Nephron (organoid): ENCODE data around the gene FAM131C.

Experiments
- H3K27ac Mint-ChIP-seq, 3 experiments: 2 replicates each; pipeline ENCODE4 v1.8.0; 2020; ENCODE audit warnings: mixed read lengths in 3 of 3, mild to moderate bottlenecking in 2 of 3, moderate library complexity in 1 of 3
- H3K27me3 Mint-ChIP-seq: 2 replicates; pipeline ENCODE4 v1.8.0; 2021; ENCODE audit warnings: low read depth, mild to moderate bottlenecking, moderate library complexity, mixed read lengths
- H3K36me3 Mint-ChIP-seq: 2 replicates; pipeline ENCODE4 v1.8.0; 2020; ENCODE audit warnings: low read depth, mixed read lengths
- H3K4me1 Mint-ChIP-seq: 2 replicates; pipeline ENCODE4 v1.8.0; 2020; ENCODE audit warnings: mixed read lengths
- H3K4me3 Mint-ChIP-seq, 3 experiments: 2 replicates each; pipeline ENCODE4 v1.8.0; 2020; ENCODE audit warnings: mild to moderate bottlenecking in 3 of 3, mixed read lengths in 3 of 3, moderate library complexity in 2 of 3
- H3K9me3 Mint-ChIP-seq: 2 replicates; pipeline ENCODE4 v1.8.0; 2020; ENCODE audit warnings: mixed read lengths
- TF ChIP-seq, protein P1 (sequence below), 3 experiments: fragments of 200-600 bp; sonication (generic); IDR thresholded peaks; one replicate each; pipeline ENCODE4 v1.5.0; 2021; ENCODE audit warnings: antibody characterized with exemption in 3 of 3; ENCODE audit not compliant: unreplicated experiment in 3 of 3

FAM131C gene

DNA sequence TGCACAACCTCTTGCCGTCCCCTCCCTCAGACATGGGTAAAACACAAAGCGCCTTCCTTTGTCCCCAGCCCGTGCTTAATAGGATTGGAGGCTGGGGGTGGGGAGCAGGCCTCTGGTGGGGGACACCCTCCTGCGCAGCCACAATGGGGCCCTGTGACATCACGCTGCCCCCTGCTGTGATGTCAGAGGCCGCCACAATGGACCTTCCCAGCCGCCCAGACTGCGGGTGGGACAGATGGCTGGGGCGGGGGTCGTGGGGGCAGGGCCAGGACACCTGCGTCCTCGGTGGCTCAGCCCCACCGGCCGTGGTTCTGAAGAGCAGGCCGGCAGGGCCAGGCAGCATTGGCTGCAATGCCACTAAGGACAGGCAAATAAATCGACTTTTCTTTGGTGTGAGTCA lies 42.6 kb upstream of the FAM131C start:
- Mint-ChIP-seq H3K4me3 (no peak overlapping the region), H3K9me3 (no peaks in the 10 kb centered on the region), H3K27me3 (peaks cover 4% of the 10 kb centered on the region), H3K36me3 (no peaks in the 10 kb centered on the region), H3K4me1 (peaks cover 28% of the 10 kb centered on the region), H3K27ac (peak overlapping the region in 1 of 3 experiments; percentile 73)
- TF ChIP-seq, protein P1, sequence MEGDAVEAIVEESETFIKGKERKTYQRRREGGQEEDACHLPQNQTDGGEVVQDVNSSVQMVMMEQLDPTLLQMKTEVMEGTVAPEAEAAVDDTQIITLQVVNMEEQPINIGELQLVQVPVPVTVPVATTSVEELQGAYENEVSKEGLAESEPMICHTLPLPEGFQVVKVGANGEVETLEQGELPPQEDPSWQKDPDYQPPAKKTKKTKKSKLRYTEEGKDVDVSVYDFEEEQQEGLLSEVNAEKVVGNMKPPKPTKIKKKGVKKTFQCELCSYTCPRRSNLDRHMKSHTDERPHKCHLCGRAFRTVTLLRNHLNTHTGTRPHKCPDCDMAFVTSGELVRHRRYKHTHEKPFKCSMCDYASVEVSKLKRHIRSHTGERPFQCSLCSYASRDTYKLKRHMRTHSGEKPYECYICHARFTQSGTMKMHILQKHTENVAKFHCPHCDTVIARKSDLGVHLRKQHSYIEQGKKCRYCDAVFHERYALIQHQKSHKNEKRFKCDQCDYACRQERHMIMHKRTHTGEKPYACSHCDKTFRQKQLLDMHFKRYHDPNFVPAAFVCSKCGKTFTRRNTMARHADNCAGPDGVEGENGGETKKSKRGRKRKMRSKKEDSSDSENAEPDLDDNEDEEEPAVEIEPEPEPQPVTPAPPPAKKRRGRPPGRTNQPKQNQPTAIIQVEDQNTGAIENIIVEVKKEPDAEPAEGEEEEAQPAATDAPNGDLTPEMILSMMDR (IDR thresholded peaks at IDR 0.05; ENCODE audit: unreplicated experiment in 3 of 3): no peak

DNA sequence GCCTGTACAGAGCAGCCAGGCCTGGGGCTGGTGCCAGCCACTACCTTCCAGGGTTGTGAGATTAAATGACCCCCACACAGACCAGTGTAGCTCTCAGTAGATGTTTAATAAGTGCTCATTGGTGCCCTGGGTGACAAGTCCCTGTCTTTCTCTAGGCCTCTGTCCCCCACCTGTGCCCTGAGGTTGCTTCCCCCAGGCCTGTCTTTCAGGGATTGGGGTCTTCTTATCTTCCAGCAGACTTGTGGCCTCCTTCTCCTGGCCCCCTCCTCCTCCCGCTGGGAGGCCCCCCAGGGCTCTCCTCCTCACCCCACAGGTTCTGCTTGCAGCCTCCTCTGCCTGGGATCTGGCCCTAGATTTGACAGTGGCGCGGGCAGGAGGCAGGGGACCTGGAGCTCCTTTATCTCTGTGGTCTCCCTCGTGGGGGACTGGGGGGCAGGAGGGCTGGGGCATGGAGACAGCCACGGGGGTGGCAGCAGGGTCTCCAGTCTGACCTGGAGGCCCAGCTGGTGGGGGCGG lies 42.1 kb upstream of the FAM131C start:
- TF ChIP-seq, protein P1 (IDR thresholded peaks at IDR 0.05; ENCODE audit: unreplicated experiment in 3 of 3): no peak
- peaks cover 25% of the 10 kb centered on the region for H3K4me1 Mint-ChIP-seq
- no peaks in the 10 kb centered on the region for H3K36me3 Mint-ChIP-seq
- no peaks in the 10 kb centered on the region for H3K9me3 Mint-ChIP-seq
- H3K27ac Mint-ChIP-seq: no peak overlapping the region
- no peak overlapping the region for H3K4me3 Mint-ChIP-seq
- H3K27me3 Mint-ChIP-seq: peaks cover 4% of the 10 kb centered on the region

DNA sequence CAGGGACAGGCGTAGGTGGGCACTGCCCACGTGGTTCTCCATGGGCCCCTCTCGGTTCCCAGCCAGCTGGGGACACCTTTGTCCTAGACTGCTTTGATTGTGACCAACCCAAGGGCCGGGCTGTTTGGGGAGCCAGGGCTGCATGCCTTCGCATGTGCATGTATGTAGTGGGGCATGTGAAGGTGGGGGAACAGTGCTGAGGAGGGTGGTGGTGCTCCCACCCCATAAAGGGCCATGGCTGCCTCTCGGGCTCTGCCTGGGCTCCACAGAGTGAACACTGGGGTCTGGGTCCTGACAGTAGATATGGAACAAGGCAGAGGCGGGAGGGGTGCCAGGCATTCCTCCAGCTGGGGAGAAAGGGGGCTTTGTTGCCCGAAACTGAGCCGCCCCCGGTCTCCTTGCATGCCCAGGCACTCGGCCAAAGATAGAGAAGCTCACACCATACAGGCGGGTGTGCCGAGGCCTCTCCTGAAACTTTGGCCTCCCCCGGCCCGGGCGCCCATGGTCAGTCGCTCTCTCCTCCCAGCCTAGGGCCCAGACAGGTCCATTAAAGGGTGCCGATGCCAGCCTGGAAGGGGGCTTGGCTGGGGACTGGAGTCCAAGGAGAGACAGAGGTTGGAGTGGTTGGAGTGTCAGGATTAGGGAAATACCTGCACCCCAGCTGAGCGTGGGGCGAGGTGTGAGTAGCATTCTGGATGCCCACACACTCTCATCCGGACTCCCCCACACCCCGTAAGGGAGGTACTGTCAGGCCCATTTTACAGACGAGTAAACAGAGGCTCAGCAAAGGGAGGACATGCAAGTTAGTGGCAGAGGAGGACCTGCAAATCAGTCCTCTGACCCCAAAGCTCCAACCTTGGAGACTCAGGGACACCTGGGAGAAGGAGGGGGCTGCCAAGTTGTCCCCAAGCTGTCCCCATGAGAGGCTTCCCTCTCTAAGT lies 41.3 kb upstream of the FAM131C start:
- Mint-ChIP-seq H3K4me3 (no peak overlapping the region), H3K9me3 (no peaks in the 10 kb centered on the region), H3K4me1 (peaks cover 31% of the 10 kb centered on the region), H3K27ac (peak overlapping the region in 1 of 3 experiments; percentile 48), H3K27me3 (peaks cover 4% of the 10 kb centered on the region), H3K36me3 (no peaks in the 10 kb centered on the region)
- TF ChIP-seq, protein P1 (IDR thresholded peaks at IDR 0.05; ENCODE audit: unreplicated experiment in 3 of 3): no peak

DNA sequence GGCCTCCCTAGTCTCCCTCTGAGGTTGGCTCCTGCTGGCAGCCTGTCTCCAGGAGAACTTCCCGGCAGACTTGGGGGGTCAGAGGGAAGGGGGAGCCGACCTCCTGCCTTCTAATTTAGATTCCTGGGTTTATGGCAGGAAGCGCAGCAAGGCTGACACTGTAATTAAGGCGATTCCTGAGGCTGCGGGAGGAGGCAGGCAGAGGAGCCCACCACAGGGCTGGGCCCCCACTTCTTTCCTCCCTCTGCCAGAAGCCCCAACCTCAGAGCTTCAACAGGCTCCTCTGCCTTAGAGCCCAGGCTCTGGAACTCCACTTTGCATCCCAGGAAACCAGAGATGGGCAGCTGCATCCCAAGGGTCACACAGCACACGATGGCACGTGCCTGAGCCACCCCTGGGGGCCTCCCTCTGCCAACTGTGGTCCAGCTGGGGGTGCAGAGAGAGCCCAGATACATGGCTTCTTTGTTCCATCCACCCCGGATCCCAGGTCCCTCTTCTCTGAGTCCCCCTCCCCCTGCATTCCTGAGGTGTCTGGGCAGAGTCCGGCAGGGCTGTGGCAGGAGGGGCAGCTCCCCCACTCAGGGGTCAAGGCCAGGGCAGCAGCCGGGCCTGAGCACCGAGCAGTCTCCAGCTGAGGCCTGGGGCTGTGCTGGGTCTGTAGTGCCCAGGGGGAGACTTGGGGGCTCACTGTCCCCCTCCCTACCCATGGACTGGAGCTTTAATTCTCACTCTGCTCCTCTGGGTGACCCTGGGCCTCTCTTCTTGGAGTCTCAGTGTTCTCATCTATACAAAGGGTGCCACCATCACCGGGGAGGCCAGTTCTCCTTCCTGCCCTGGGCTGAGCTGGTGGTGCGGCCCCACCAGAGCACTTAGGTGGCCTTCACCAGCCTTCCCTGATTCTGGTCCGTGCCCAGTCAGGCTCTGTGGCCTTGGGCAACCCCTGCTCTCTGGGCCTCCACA lies 39.4 kb upstream of the FAM131C start:
- peaks cover 28% of the 10 kb centered on the region for H3K4me1 Mint-ChIP-seq
- peaks cover 3% of the 10 kb centered on the region for H3K9me3 Mint-ChIP-seq
- peaks cover 3% of the 10 kb centered on the region for H3K27me3 Mint-ChIP-seq

More for the DNA sequence above, 39.4 kb upstream of the FAM131C start:
- no peak overlapping the region for H3K4me3 Mint-ChIP-seq
- TF ChIP-seq, protein P1 (IDR thresholded peaks at IDR 0.05; ENCODE audit: unreplicated experiment in 3 of 3): no peak
- H3K36me3 Mint-ChIP-seq: no peaks in the 10 kb centered on the region
- peak overlapping the region; percentile 1 to 25 (median 3) for H3K27ac Mint-ChIP-seq
